ENCODE data around the gene SNTG2. TPM values are rescaled to one million over a fixed set of nuclear protein-coding genes. Genes with fewer than 3 reads are reported as not detected.
"Not testable (repeated sequence)": the region's sequence is repeated elsewhere in the genome, so short reads cannot be mapped to it uniquely, and the experiment has no call there.

The SNTG2 gene
- total RNA-seq, 2 donors from 2014 or later = 2.5 to 3.8 TPM

- not testable (repeated sequence) for H3K9me3 Mint-ChIP-seq; H3K27ac Mint-ChIP-seq; H3K36me3 Mint-ChIP-seq (ENCODE audit: insufficient read depth in 2 of 2); H3K4me3 Mint-ChIP-seq; DNase-seq; ATAC-seq (replicated peaks in 1 of 2); H3K4me1 Mint-ChIP-seq (ENCODE audit: low read depth); H3K27me3 Mint-ChIP-seq (ENCODE audit: low read depth)
These were observed 439.5 kb downstream of the SNTG2 start for GRCh38 chr2:1390118-1390517.

GRCh38 chr2:1393321-1393720 is 442.7 kb downstream of the SNTG2 start:
- Mint-ChIP-seq H3K9me3 (peaks cover 0 to 5% of the 10 kb centered on the region in 2 donors), H3K36me3 (ENCODE audit: insufficient read depth in 2 of 2) (peaks cover 0 to 1% of the 10 kb centered on the region in 2 donors)

DNA sequence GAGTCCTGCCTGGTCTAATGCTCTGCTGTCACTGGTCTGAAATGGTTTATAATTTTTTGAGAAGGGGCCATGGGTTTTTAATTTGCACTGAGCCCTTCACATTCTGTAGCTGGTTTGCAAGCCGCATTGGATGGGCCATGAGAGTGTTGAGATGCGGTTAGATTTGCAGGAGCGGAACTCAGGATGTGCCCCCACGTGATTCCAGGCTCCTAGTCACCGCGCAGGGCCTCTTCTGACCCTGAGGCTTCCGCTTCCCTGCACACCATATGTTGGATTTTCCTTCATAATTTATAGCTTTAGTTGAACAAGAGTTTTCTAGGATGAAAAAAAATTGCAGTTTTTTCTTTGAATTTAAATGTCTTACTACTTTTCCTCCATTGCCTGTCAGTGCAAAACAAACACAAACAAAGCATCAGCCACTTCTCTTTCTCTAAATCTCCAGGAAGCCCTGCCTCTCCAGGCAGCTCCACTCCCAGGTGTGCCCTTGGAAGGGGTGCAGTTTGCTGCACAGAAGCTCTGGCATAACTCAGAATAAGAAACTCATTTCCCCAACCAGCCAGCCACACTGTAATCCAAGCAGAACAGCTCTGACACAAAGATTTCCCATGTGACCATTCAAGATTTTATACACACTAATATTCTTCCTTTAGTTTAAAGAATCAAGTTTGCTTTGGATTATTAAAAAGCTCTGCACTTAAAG is 444.2 kb downstream of the SNTG2 start:
- H3K4me1 Mint-ChIP-seq (ENCODE audit: low read depth) = peaks cover 4% of the 10 kb centered on the region

More at GRCh38 chr2:1393321-1393720, 442.7 kb downstream of the SNTG2 start:
- Mint-ChIP-seq H3K4me3 (no peak overlapping the region), H3K4me1 (ENCODE audit: low read depth) (no peaks in the 10 kb centered on the region), H3K27me3 (ENCODE audit: low read depth) (no peaks in the 10 kb centered on the region), H3K27ac (no peak overlapping the region)
- DNase-seq = no peak
- no peak for ATAC-seq (replicated peaks in 1 of 2)

DNA sequence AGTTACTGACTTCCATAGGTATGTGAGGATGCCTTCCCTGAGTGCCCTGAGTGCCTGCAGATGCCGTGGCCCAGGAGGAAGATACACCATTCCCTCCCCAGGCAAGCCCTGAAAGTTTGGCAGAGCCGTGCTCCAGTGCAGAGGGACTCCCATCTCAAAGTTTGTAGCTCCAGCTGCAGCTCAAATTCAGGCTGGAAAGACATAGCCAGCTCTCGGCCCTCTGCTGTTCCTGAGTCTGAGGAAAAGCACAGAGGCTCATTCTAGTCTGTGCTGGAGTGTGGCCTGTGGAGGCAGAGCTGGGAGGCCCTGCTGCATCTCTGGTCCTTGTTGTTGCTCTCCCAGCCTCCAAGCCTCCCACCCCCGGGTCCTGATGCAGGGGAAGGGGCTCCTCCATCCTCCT is 446.7 kb downstream of the SNTG2 start:
- no peak for ATAC-seq (replicated peaks in 1 of 2)
- H3K27me3 Mint-ChIP-seq (ENCODE audit: low read depth) = no peaks in the 10 kb centered on the region
- H3K4me1 Mint-ChIP-seq (ENCODE audit: low read depth) = peaks cover 4% of the 10 kb centered on the region
- no peak for DNase-seq
- H3K36me3 Mint-ChIP-seq (ENCODE audit: insufficient read depth in 2 of 2) = peaks cover 0 to 2% of the 10 kb centered on the region in 2 donors
- no peak overlapping the region for H3K27ac Mint-ChIP-seq
- no peaks in the 10 kb centered on the region for H3K9me3 Mint-ChIP-seq
- H3K4me3 Mint-ChIP-seq = no peak overlapping the region

More for the DNA sequence above, 444.2 kb downstream of the SNTG2 start:
- no peak overlapping the region for H3K4me3 Mint-ChIP-seq
- H3K36me3 Mint-ChIP-seq (ENCODE audit: insufficient read depth in 2 of 2) = peaks cover 0 to 1% of the 10 kb centered on the region in 2 donors
- no peaks in the 10 kb centered on the region for H3K27me3 Mint-ChIP-seq (ENCODE audit: low read depth)
- peaks cover 0 to 5% of the 10 kb centered on the region in 2 donors for H3K9me3 Mint-ChIP-seq
- H3K27ac Mint-ChIP-seq = no peak overlapping the region
- DNase-seq (no peak), ATAC-seq (replicated peaks in 1 of 2) (no peak)

- ATAC-seq (replicated peaks in 1 of 2) (no peak), DNase-seq (no peak)
- no peak overlapping the region for H3K4me3 Mint-ChIP-seq
- H3K9me3 Mint-ChIP-seq = no peaks in the 10 kb centered on the region
- H3K27ac Mint-ChIP-seq = no peak overlapping the region
- H3K36me3 Mint-ChIP-seq (ENCODE audit: insufficient read depth in 2 of 2) = peaks cover 0 to 2% of the 10 kb centered on the region in 2 donors
- no peaks in the 10 kb centered on the region for H3K27me3 Mint-ChIP-seq (ENCODE audit: low read depth)
- H3K4me1 Mint-ChIP-seq (ENCODE audit: low read depth) = peaks cover 4% of the 10 kb centered on the region
These were observed 447.5 kb downstream of the SNTG2 start for GRCh38 chr2:1398191-1398590.

DNA sequence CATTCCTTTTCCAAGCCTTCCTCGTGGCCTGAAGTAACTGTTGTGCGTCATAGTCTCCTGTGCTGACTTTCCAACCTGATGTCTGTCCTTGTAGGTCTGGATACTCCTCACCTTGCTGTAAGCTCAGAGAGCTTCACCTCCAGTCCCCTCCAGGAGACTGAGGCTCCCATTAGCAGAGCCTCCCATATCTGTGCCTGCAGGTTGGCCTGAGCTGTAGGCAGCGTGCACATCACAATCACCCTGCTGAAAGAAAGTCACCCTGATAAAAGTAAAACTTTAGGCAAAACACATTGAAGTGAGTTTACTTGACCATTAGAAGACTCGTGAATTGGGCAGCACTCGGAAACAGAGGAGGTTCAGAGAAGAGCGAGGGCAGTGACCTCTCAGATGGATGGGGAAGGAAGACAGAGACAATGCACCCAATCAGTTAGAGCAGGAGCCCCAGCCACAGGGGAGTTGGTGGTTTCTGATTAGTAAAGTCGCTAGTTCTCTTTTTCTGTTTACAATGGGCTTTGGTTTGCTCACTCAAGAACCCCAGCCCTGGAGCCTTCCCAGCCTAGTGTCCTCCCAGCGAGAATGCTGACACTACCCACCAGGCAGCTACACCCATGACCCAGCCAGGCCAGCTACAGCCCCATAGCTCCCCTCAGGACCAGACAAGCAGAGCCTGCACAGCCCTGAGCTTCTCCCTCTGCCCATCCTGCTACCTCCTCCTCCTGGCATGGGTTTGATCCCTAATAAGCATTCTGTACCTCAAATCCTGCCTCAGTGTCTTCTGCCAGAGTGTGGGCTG is 450.5 kb downstream of the SNTG2 start:
- no peak overlapping the region for H3K4me3 Mint-ChIP-seq
- ATAC-seq (replicated peaks in 1 of 2) (no peak), DNase-seq (no peak)
- H3K9me3 Mint-ChIP-seq = peaks cover 0 to 4% of the 10 kb centered on the region in 2 donors
- H3K4me1 Mint-ChIP-seq (ENCODE audit: low read depth) = peaks cover 4% of the 10 kb centered on the region
- no peak overlapping the region for H3K27ac Mint-ChIP-seq
- peaks cover 0 to 2% of the 10 kb centered on the region in 2 donors for H3K36me3 Mint-ChIP-seq (ENCODE audit: insufficient read depth in 2 of 2)
- no peaks in the 10 kb centered on the region for H3K27me3 Mint-ChIP-seq (ENCODE audit: low read depth)

DNA sequence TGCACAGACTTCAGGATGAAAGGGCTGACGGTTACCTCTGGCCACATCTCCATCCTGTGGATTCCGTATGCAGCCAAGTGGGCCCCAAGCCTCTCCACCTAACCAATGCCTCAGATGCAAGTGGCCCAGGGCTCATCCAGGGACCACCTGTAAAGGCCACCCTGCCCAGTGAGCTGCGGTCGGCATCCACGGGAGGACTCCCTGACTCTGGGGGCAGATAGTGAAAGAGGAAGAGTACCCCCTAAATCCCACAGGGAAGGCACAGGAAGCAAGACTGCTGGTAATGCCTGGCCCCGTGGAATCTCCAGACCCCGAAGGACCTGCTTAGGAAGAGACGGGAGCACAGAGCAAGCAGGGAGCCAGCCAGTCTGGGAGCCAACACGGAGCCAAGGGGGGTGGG is 451.4 kb downstream of the SNTG2 start:
- Mint-ChIP-seq H3K4me1 (ENCODE audit: low read depth) (peaks cover 4% of the 10 kb centered on the region), H3K27ac (no peak overlapping the region), H3K27me3 (ENCODE audit: low read depth) (no peaks in the 10 kb centered on the region), H3K4me3 (no peak overlapping the region), H3K36me3 (ENCODE audit: insufficient read depth in 2 of 2) (peaks cover 0 to 2% of the 10 kb centered on the region in 2 donors), H3K9me3 (peaks cover 0 to 4% of the 10 kb centered on the region in 2 donors)
- DNase-seq (no peak), ATAC-seq (replicated peaks in 1 of 2) (no peak)

- DNase-seq (no peak), ATAC-seq (replicated peaks in 1 of 2) (no peak)
- Mint-ChIP-seq H3K27ac (no peak overlapping the region), H3K4me3 (no peak overlapping the region), H3K4me1 (ENCODE audit: low read depth) (peaks cover 4% of the 10 kb centered on the region), H3K36me3 (ENCODE audit: insufficient read depth in 2 of 2) (peaks cover 0 to 2% of the 10 kb centered on the region in 2 donors), H3K27me3 (ENCODE audit: low read depth) (no peaks in the 10 kb centered on the region), H3K9me3 (peaks cover 0 to 4% of the 10 kb centered on the region in 2 donors)
These were observed 452.9 kb downstream of the SNTG2 start for GRCh38 chr2:1403565-1403964.

DNA sequence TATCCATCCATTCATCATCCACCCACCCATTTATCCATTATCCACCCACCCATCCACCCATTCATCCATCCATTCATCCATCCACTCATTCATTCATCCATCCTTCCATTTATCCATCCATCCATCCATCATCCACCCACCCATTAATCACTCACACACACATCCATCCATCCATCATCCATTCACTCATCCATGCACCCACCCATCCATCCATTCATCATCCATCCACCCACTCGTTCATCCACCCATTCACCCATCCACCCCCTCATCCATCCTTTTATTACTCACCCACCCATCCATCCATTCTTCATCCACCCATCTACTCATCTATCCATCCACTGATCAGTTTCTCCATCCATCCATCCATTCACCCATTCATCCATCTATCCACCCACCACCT is 454.5 kb downstream of the SNTG2 start:
- Mint-ChIP-seq H3K9me3 (peaks cover 0 to 4% of the 10 kb centered on the region in 2 donors), H3K27ac (no peak overlapping the region), H3K36me3 (ENCODE audit: insufficient read depth in 2 of 2) (peaks cover 0 to 2% of the 10 kb centered on the region in 2 donors), H3K4me3 (no peak overlapping the region), H3K4me1 (ENCODE audit: low read depth) (no peaks in the 10 kb centered on the region), H3K27me3 (ENCODE audit: low read depth) (no peaks in the 10 kb centered on the region)
- no peak for ATAC-seq (replicated peaks in 1 of 2)
- no peak for DNase-seq

DNA sequence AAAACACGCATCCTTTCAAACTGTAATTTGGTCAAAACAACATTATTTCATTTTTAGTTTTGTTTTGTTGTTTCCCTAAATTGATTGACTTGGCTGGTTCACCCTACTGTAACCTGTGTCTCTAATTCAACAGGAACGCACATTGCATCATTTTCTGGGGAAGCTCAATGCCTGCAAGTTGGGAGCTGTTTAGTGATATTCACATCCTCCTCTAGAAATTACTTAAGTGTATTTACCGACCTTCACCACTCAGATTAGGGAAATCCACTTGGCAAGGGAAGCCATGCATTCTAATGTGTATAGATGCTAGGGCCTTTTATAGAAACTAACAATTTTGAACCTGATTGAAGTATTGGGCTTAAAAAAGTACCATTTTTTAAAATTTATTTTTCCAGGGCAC is 455.3 kb downstream of the SNTG2 start:
- H3K27ac Mint-ChIP-seq = no peak overlapping the region
- no peak overlapping the region for H3K4me3 Mint-ChIP-seq
- DNase-seq (no peak), ATAC-seq (replicated peaks in 1 of 2) (no peak)
- H3K36me3 Mint-ChIP-seq (ENCODE audit: insufficient read depth in 2 of 2) = peaks cover 0 to 2% of the 10 kb centered on the region in 2 donors
- H3K9me3 Mint-ChIP-seq = peaks cover 0 to 4% of the 10 kb centered on the region in 2 donors
- H3K4me1 Mint-ChIP-seq (ENCODE audit: low read depth) = no peaks in the 10 kb centered on the region
- H3K27me3 Mint-ChIP-seq (ENCODE audit: low read depth) = no peaks in the 10 kb centered on the region

DNA sequence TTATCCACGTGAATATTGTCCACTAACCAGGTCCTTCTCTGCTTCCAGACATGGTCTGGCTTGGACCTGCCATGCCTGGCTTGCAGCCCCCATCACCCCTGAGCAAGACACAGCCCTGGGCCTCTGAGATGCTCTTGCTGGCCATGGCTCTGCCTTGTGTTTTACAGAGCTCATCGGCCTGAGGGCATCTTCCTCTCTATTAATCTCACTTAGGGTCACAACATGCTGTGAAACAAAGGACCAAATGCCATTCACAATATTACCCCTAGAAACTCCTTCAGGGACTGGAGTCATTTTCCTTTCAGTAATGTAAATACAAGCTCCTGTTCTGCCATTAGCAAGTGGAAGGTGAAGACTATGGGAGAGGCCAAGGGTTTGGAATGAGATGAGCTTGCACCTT is 455.8 kb downstream of the SNTG2 start:
- Mint-ChIP-seq H3K36me3 (ENCODE audit: insufficient read depth in 2 of 2) (peaks cover 0 to 2% of the 10 kb centered on the region in 2 donors), H3K27ac (no peak overlapping the region), H3K9me3 (peaks cover 0 to 4% of the 10 kb centered on the region in 2 donors), H3K27me3 (ENCODE audit: low read depth) (no peaks in the 10 kb centered on the region), H3K4me1 (ENCODE audit: low read depth) (no peaks in the 10 kb centered on the region), H3K4me3 (no peak overlapping the region)
- ATAC-seq (replicated peaks in 1 of 2) (no peak), DNase-seq (no peak)

DNA sequence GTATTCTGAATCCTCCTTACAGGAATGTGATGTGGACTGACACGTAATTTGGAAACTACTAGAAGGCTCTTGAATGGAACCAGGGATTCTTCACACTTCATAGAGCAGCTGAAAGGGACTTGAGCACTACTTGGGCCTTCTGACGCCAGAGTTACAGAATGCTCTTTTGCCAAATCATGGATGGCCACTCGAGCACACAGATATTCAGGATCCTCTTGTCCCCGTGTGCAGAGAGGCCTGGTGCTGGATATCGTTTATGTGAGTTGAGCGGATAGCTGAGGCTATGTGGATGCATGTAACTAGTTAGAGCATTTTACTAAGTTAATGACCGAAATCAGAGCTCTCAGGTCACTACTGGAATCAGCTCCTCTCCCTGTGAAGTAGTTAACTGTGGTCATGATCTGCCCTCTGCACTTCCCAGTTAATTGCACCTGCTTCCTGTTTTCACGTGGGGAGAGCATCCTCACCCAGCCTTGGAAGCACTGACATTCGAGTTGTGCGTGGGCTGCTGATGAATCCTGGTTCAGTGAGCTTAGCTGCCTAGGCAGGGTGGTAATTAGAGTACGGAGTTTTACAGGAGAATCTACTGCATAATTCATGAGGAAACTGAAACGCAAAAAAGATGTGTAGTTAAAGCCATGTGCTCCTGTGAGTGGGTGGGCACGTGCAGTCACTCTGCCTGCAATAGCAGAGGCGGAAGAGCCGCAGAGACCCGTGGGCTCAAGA is 457.5 kb downstream of the SNTG2 start:
- Mint-ChIP-seq H3K4me3 (no peak overlapping the region), H3K4me1 (ENCODE audit: low read depth) (no peaks in the 10 kb centered on the region), H3K36me3 (ENCODE audit: insufficient read depth in 2 of 2) (no peaks in the 10 kb centered on the region), H3K27me3 (ENCODE audit: low read depth) (no peaks in the 10 kb centered on the region), H3K9me3 (peaks cover 0 to 4% of the 10 kb centered on the region in 2 donors), H3K27ac (no peak overlapping the region)
- ATAC-seq (replicated peaks in 1 of 2) (no peak), DNase-seq (no peak)

- H3K4me1 Mint-ChIP-seq (ENCODE audit: low read depth) = no peaks in the 10 kb centered on the region
- no peaks in the 10 kb centered on the region for H3K27me3 Mint-ChIP-seq (ENCODE audit: low read depth)
- ATAC-seq (replicated peaks in 1 of 2) (no peak), DNase-seq (no peak)
- H3K9me3 Mint-ChIP-seq = no peaks in the 10 kb centered on the region
- no peaks in the 10 kb centered on the region for H3K36me3 Mint-ChIP-seq (ENCODE audit: insufficient read depth in 2 of 2)
- H3K4me3 Mint-ChIP-seq = no peak within 1 kb of the TSS
- no peak within 1 kb of the TSS for H3K27ac Mint-ChIP-seq
These were observed 462.6 kb downstream of the SNTG2 start, which contains the start of gene TPO for GRCh38 chr2:1413156-1413710. Gene TPO, plus strand, starts transcription at chr2:1413463. Its CDS starts 946 bp downstream, at chr2:1414409.

All from activated T-cell treated with anti-CD3 and anti-CD28 coated beads, Interleukin-2, amount 50 U/mL, for 72 hours (primary cell).